DOHH2 (cell line): Measurements from ENCODE around the gene CRIP1.

ENCODE experiments used
- H3F3A ChIP-seq: fragments of 200-600 bp; sonication (generic), shearing (Covaris generic); 2 replicates; pipeline ENCODE4 v1.6.0; 2016; ENCODE audit warnings: antibody characterized with exemption, mild to moderate bottlenecking; ENCODE audit not compliant: control insufficient read depth, insufficient read depth
- H3K27ac ChIP-seq: fragments of 200-600 bp; sonication (generic); 2 replicates; pipeline ENCODE4 v1.5.1; 2014; ENCODE audit warnings: low read depth, mild to moderate bottlenecking, low read length, moderate library complexity
- H3K27me3 ChIP-seq: fragments of 200-600 bp; sonication (generic); 2 replicates; pipeline ENCODE4 v1.6.1; 2014; ENCODE audit warnings: mild to moderate bottlenecking, low read length, mixed read lengths; ENCODE audit not compliant: control insufficient read depth
- H3K36me3 ChIP-seq: fragments of 200-600 bp; sonication (generic); 2 replicates; pipeline ENCODE4 v1.6.1; 2014; ENCODE audit warnings: mild to moderate bottlenecking, low read length, moderate library complexity, mixed read lengths; ENCODE audit not compliant: control insufficient read depth
- H3K4me1 ChIP-seq: fragments of 200-600 bp; sonication (generic); 2 replicates; pipeline ENCODE4 v1.6.1; 2014; ENCODE audit warnings: mild to moderate bottlenecking, low read length, mixed read lengths; ENCODE audit not compliant: control insufficient read depth
- H3K4me2 ChIP-seq: fragments of 200-600 bp; sonication (generic); 2 replicates; pipeline ENCODE4 v1.6.0; 2014; ENCODE audit warnings: mild to moderate bottlenecking, low read length, moderate library complexity
- H3K4me3 ChIP-seq: fragments of 200-600 bp; sonication (generic); 2 replicates; pipeline ENCODE4 v1.5.1; 2014; ENCODE audit warnings: mild to moderate bottlenecking, low read length, mixed read lengths
- H3K79me2 ChIP-seq: fragments of 200-600 bp; sonication (generic); 2 replicates; pipeline ENCODE4 v1.6.1; 2014; ENCODE audit warnings: mild to moderate bottlenecking, low read length, mixed read lengths; ENCODE audit not compliant: control insufficient read depth
- H3K9me2 ChIP-seq: fragments of 200-600 bp; sonication (generic); replicated peaks from 2 replicates; pipeline ENCODE4 v1.6.1; 2014; ENCODE audit warnings: mild to moderate bottlenecking, low read length, mixed read lengths; ENCODE audit not compliant: control insufficient read depth
- H3K9me3 ChIP-seq: fragments of 200-600 bp; sonication (generic); 2 replicates; pipeline ENCODE4 v1.6.1; 2014; ENCODE audit warnings: antibody characterized with exemption, low read length, mixed read lengths; ENCODE audit not compliant: control insufficient read depth, insufficient read depth
- H4K20me1 ChIP-seq: fragments of 200-600 bp; sonication (generic); 2 replicates; pipeline ENCODE4 v1.6.0; 2014; ENCODE audit warnings: low read depth, mild to moderate bottlenecking, antibody characterized with exemption, low read length, moderate library complexity; ENCODE audit not compliant: control insufficient read depth, insufficient read depth
- EZH2phosphoT487 ChIP-seq: fragments of 200-600 bp; sonication (generic); IDR thresholded peaks from 2 replicates; pipeline ENCODE4 v1.6.1; 2017; ENCODE audit warnings: borderline replicate concordance, mild to moderate bottlenecking, antibody characterized with exemption, low read length, moderate library complexity, mixed read lengths
- TF ChIP-seq, protein P1 (sequence below): fragments of 200-600 bp; sonication (generic); IDR thresholded peaks from one replicate; pipeline ENCODE4 v1.5.1; 2014; ENCODE audit warnings: antibody characterized with exemption, mild to moderate bottlenecking, low read depth, low read length; ENCODE audit not compliant: poor library complexity, severe bottlenecking

CRIP1 gene

GRCh38 chr14:105505101-105505500 lies 18.4 kb downstream of the CRIP1 start:
- Histone ChIP-seq H3K27me3 (peaks cover 3% of the 10 kb centered on the region; the same call in 1 of the 2 replicates), H3K36me3 (no peaks in the 10 kb centered on the region), H3K4me3 (no peak overlapping the region), H3K4me1 (no peaks in the 10 kb centered on the region), H3K9me2 (no peaks in the 10 kb centered on the region), H3K27ac (no peak overlapping the region), H3K79me2 (no peaks in the 10 kb centered on the region), H3K4me2 (no peak overlapping the region), H3K9me3 (no peaks in the 10 kb centered on the region), H3F3A (no peaks in the 10 kb centered on the region), H4K20me1 (no peaks in the 10 kb centered on the region)
- TF ChIP-seq, protein P1, sequence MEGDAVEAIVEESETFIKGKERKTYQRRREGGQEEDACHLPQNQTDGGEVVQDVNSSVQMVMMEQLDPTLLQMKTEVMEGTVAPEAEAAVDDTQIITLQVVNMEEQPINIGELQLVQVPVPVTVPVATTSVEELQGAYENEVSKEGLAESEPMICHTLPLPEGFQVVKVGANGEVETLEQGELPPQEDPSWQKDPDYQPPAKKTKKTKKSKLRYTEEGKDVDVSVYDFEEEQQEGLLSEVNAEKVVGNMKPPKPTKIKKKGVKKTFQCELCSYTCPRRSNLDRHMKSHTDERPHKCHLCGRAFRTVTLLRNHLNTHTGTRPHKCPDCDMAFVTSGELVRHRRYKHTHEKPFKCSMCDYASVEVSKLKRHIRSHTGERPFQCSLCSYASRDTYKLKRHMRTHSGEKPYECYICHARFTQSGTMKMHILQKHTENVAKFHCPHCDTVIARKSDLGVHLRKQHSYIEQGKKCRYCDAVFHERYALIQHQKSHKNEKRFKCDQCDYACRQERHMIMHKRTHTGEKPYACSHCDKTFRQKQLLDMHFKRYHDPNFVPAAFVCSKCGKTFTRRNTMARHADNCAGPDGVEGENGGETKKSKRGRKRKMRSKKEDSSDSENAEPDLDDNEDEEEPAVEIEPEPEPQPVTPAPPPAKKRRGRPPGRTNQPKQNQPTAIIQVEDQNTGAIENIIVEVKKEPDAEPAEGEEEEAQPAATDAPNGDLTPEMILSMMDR: no peak
- TF ChIP-seq EZH2phosphoT487: no peak

DNA sequence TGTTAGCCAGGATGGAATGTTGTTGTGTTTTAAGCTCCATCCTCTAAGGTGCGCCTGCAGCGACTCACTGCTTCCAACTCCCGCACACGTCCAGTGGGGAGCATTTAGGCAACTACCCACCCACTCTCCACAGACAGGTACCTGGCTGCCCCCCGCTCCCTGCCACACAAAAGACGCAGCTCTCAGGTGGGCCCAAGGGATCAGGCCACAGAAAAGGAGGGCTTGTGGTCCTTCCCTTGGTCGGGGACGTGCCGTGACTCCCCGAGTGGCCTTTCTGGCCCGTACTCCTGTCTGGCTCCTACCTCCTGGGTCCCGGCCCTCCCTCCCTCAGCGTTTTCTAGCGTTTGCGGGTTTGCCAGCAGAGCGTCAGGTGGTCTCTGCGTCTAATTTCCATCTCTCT lies 20.6 kb downstream of the CRIP1 start:
- Histone ChIP-seq H3K4me1 (no peaks in the 10 kb centered on the region), H3K36me3 (no peaks in the 10 kb centered on the region), H3K27me3 (peaks cover 3% of the 10 kb centered on the region; the same call in 1 of the 2 replicates), H3F3A (no peaks in the 10 kb centered on the region), H3K79me2 (no peaks in the 10 kb centered on the region), H3K9me2 (no peaks in the 10 kb centered on the region), H4K20me1 (no peaks in the 10 kb centered on the region), H3K4me2 (no peak overlapping the region), H3K4me3 (no peak overlapping the region), H3K9me3 (no peaks in the 10 kb centered on the region), H3K27ac (no peak overlapping the region)
- no peak for TF ChIP-seq EZH2phosphoT487
- TF ChIP-seq, protein P1: no peak

GRCh38 chr14:105508069-105508468 lies 21.4 kb downstream of the CRIP1 start:
- TF ChIP-seq, protein P1: no peak
- TF ChIP-seq EZH2phosphoT487: no peak
- H3K27ac ChIP-seq: no peak overlapping the region
- no peaks in the 10 kb centered on the region for H3F3A ChIP-seq
- H3K27me3 ChIP-seq: peaks cover 3% of the 10 kb centered on the region; the same call in 1 of the 2 replicates
- no peak overlapping the region for H3K4me3 ChIP-seq
- H4K20me1 ChIP-seq: no peaks in the 10 kb centered on the region
- H3K4me2 ChIP-seq: no peak overlapping the region
- H3K4me1 ChIP-seq: no peaks in the 10 kb centered on the region
- no peaks in the 10 kb centered on the region for H3K9me2 ChIP-seq
- H3K79me2 ChIP-seq: no peaks in the 10 kb centered on the region
- no peaks in the 10 kb centered on the region for H3K36me3 ChIP-seq
- no peaks in the 10 kb centered on the region for H3K9me3 ChIP-seq
